HG03060 (cell line): Measurements from ENCODE around the gene GRIP1.

ENCODE experiments used
- ATAC-seq: cut with Tn5 transposase; IDR thresholded peaks from one replicate; pipeline ENCODE4 v1.9.1; 2021; ENCODE audit warnings: low read depth, moderate number of reproducible peaks; ENCODE audit not compliant: unreplicated experiment

Gene GRIP1

DNA sequence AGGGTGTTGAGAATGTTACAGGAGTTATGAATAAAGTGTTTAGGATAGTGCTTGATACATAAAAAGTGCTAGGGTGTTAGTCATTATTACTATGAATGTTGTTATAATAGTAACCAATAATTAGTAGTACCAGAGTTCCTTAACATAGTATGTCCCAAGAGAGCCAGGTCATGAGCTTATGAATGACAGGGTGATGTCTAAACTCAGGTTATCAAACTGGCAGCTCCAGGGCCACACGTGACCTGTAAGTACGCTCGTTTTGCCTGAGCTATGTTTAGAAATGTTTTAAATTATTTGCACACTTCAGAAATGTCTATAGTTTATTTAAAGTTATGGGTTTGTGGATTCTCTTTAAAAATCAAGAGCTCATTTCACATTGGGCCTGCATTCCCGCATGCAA is 14.1 kb upstream of the GRIP1 start:
- no peak for ATAC-seq

DNA sequence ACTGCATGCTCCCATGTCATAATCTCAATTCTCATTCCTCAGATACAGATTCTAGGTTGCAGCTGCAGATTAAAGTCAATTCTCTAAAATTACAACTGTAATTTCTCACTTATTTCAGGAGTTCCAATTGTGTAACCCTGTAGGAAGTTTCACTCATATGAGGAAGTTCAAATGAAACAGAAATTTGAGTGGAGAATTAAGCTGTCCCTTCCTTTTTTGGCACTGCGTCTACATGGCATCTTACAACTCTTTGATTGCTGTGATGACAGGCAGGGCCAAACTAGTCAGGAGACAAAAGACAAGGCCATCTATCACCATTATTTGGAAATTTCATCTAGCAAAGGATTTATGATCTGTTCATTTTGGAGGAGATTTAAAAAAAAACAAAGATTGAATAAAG is 13.3 kb upstream of the GRIP1 start:
- no peak for ATAC-seq

DNA sequence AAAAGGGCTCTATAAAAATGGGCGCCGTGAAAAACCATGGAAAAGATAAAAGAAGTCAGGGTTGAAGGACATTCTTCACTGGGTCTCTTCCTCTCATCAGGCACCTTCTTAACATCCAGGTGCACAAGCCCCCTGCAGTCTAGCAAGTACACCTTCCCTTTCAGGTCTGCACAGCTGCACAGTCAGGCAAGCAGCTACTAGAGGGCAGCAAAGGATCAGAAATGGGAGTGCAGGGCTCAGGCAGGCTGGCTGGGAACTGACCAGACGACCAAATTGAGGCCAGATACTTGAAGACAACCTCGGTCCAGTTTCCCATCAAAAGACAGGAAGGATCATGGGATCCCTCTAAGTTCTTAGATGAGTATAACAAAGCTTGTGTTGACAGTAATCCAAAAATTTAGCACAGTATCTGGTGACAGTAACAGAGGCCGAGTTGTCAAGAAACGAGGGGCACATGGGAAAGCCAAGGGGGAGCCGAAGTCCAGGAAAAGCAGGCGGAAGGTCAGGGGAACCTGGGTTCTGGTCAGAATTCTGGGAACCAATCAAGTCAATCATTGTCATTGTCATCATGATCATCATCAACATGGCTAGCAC is 10.1 kb upstream of the GRIP1 start:
- ATAC-seq, result no peak

DNA sequence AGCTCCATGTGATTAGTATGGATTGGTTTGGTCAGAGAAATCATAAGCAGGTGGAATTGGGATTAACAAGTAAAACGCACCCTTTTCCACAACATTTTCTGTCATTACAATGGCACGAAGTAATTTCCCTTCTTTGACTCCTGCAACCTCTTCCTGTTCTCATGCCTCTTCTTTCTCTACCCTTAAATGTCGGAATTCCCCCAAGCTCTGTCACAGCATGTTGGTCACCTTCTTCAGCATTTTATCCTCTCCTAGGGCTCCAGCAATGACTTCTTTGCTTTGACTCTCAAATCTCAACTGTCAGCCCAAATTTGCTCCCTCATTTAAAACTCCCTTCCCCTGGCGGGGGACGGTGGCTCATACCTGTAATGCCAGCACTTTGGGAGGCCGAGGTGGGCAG is 5.3 kb upstream of the GRIP1 start:
- ATAC-seq, result no peak

DNA sequence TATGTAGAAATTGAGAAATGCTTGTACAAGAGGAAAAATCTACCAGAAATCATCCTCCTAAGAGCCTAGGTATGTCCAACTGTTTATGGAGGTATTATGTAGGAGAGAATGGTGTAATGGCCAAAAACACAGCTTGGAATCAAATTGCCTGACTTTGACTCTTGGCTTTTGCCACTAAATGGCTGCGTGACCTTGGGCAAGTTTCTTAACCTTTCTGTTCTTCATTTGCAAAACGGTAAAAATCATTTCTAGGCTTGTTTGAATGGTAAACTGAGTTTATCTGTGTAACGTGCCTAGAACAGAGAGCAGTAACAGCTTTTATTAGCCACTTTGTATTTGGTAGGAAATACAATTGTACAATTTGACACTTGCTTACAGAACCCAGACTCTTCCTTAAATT is 4.9 kb upstream of the GRIP1 start:
- no peak for ATAC-seq

DNA sequence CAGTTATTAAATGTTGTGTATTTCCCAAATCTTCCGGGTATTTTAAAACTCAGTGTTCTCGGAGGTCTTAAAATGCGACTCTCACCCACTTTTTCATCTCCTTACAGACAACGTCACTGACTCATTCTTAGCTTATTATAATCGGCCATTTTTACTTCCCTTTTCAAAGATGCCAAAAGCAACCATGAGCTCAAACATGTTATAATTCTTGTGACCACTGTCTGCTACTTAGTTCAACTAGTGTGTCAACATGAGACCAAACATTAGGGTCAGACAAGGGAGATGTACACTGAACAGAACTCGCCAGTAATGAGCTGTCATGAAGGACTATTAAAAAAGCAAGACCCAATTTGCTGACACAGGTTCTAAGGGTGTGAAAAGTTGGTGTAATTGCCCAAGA is 4.2 kb upstream of the GRIP1 start:
- no peak for ATAC-seq

DNA sequence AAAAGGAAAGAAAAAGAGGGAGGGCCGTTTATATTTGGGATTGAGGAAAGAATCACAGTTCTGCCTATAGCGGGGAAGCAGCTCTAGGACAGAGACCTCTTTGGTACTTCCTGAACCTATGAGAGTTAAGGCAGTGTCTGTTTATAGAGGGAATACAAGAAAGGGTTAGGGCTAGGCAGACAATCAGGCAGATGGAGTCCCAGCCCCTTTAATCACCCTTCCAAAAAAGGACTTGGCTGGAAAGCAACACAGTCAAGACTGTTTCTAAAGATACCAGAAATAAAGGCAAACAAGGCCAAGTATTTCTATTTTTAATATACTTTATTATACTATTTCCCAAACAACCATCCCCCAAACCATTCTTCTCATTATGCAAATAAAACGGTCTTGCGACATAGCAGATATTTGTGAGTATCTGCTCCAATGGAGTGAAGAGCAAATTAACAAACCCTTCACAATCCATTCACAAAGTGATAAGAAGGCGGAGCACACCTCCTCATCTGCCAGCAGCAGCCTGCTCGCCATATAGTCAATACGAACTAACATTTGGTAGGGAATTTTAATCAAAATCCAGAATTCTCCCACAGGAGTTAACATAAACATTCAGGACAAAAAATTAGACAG is 697 bp upstream of the GRIP1 start:
- ATAC-seq, result no peak

DNA sequence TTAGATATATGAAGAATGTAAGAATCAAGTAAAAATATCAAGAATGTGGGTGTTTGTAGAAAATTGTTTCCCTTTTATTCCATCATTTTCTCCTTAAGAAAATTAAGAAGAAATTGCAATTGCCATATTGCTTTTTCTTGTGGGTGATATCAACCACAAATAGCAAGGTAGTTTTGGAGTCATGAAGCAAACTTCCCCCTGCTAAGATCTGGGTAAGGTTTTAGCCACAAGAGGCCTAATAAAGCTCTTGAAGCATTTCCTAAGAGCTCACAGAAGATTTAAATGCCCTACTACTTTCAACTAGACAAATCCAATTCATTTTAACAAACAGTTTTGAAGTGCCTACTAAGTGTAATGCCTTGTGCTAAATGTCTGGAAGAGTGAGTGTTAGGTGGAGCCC is 2.6 kb downstream of the GRIP1 start:
- no peak for ATAC-seq

DNA sequence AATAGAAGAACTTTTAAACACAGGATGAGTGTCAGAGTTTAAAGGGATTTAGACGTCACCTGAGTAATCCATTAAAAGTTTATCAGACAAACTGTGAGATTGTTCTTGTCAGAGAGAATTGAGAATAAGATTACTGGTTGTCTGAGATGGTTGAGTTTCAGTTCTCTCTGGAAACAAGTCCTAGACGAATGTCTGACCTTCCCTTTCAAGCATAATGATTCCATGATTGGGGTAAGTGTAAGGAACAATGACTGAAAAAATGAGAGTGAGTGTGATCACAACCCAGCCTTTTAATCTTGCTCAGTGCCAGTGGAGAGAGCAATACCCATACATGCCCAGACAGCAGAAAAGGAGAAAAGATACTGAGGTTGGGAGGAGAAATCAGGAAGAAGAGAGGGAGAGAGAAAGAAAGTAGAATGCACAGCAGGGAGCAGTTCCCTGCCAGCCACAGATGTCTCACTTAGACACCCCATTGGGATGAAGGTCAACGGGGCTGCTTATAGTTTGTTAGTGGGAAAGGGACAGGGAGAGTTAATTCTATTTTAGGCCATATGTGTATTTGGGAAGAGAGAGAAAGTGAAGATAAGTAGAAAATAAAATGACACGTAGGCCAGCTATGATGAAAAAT is 4.3 kb downstream of the GRIP1 start:
- ATAC-seq, result no peak

DNA sequence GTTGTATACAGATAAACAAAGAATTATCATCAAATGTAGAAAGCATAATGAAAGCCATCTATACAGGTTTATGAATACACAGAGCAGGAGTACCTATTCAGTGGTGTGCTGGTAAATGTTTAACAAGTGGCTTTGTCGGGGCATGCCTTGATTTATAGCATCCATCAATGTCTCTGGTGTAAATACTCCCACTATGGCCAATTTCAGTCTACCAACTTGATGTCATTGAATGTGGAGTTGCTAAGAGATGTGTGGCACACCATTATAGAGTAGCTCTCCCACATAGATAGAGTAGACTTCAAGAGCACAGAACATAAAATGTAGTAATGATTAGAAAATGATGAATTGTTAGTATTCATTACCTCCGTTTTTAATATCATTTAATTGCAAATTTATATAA is 9.3 kb downstream of the GRIP1 start:
- no peak for ATAC-seq

DNA sequence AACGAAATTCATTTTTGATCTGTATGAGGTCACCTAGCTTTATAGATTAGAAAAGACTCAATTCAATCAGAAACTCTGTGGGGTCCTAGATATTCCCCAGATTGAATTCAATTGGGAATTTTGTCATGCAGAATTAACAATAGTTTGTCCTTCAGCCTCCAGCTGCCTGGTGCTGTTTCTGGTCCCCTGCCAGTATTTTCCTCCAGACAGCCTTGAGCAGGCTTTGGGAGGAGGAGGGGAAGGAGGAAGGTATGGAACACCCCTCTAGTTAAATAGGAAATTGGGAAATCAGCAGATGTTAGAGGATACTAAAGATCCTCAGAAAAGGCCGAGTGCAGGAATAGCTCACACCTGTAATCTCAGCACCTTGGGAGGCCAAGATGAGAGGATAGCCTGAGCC is 10.6 kb downstream of the GRIP1 start:
- no peak for ATAC-seq

DNA sequence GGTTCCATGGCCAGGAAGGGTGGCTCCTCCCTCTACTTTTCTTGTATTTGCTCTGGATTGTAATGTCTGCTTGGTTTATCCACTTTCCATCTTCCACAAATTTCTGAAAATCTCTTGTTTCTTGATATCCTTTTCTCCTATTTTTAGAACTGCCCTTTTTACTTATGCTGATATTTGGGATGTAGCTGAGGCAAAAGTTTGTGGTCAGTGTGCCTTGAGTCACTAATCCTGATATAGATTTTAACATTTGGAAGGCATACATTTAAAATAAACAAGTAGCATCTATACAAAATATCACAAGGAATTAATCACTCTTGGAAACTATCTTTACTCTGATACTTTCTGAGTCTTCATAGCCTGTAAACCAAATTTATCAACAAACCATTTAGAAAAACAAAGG is 11.0 kb downstream of the GRIP1 start:
- ATAC-seq, result no peak

DNA sequence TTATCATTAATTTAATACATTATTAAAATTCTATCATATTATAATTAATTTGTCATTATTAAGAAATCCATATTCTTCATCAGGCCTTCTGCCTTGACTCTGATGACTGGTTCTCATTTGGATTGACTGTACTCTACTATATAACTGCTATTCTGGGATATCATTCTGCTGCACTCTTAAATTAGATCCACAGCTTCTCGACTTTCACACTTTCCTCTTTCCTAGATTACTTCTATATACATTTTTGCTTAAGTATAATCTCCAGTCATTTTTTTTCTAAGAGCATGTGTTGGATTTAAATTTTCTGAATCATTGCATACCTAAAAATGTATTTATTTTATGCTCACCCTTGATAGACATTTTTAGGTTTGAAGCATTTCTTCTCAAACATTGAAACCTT is 12.4 kb downstream of the GRIP1 start:
- no peak for ATAC-seq

DNA sequence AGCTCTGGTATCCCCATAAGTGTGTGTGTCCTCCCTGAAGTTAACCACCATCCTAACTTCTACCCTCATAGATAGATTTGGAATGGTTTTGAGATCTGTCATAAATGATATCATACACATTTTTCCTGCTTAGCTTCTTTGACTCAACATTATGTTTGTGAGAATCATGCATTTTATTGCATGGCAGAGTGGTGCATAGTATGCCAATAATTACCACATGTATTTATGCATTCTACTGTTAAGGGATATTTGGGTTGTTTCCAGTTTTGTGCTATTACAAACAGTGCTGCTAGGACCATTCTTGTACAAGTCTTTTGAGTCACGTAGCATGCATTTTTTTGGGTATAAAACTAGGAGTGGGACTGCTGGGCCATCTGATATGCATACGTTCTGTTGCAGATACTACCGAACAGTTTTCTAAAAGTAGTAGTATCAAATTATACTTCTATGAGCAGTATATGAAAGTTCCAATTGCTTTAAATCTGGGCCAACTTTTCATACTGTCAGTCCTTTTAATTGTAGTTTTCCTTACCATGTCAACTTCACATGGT is 13.4 kb downstream of the GRIP1 start:
- ATAC-seq, result no peak

DNA sequence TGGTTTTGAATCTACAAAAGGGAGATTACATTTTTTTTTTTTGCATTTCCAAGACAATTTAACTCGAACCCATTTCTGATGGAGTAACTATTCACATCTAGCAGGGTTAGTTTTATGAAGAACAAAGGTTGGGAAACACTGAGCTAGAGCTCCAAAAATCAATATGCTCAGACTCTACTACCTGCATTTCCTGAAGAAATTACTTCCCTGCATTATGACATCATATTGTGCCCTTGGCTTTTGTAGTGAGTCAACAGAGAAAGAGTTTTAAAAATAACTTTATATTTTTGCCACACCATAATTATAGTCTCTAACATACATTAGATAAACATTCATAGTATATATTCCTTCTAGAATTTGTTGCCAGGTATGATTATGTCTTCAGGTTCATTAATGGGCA is 14.8 kb downstream of the GRIP1 start:
- ATAC-seq, result no peak

DNA sequence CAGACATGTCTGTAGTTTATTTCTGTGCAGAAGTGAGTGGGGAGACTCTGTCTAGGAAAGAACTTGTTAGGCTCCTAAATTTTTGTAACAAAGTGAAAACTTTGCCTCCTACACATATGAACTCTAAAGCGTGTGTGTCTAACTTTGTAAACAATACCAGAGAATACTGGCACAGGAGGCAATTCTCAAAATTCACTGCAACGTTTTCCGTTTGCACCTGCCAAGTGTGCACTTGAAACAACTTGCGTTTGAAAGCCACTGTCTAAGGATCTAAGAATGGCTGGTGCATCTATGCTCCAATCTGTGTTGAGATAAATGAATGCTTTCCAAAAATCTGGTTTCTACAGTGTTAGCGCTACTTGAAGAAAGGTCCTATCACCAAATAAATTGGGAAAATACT is 15.3 kb downstream of the GRIP1 start:
- ATAC-seq, result no peak

DNA sequence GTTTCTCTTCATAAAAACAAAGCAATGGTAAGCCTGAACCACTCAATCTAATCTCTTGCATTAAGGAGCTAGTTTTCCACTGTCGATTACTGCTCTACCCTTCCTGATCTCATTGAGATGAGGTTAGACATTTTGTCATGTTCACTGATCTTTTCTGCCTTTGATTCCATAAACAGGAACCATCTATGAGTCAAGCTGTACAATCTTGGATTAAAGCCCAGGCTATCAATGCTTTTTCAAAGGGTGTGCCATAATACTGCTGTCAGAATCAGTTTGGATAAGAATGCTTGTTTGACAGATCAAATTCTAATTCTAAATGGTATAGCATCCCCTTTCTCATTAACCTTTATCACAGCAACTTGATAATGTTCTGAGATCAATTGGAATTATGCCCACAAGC is 16.1 kb downstream of the GRIP1 start:
- no peak for ATAC-seq

DNA sequence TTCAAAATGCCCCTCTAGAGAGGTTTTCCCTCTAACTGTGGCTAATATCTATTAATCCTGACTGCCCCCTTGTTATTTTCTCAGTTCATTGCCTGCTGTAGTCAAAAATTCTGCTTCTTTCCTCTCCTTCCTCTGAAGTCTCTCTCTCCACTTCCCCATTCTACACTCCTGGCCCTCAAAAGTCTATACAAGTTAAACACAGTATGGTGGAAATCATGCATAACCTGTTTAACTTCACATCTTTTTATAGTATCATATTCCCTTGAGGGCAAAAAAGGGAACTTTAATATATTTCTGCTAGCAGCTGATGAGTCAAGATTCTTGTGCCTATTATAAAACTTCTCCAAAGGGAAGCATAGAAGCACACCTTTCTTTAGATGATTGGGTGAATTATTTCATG is 16.7 kb downstream of the GRIP1 start:
- ATAC-seq, result no peak

DNA sequence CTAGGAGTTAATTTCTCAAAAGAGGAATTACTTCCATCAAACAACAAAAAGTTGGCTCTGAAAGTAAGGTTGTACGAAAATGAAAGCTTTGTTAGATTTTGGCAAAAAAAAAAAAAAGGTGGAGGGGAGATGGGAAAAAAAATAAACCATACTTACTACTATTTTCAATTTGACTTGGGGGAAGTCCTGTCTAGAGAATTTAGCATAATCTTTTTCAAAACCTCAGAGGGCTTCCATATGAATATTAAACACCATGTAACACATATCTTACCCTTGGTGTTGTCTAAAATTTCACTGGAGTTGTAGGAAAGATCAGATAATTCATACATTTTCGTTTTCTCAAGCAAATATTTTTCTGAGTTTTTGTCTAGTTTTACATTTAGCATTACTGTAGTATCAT is 17.5 kb downstream of the GRIP1 start:
- no peak for ATAC-seq

DNA sequence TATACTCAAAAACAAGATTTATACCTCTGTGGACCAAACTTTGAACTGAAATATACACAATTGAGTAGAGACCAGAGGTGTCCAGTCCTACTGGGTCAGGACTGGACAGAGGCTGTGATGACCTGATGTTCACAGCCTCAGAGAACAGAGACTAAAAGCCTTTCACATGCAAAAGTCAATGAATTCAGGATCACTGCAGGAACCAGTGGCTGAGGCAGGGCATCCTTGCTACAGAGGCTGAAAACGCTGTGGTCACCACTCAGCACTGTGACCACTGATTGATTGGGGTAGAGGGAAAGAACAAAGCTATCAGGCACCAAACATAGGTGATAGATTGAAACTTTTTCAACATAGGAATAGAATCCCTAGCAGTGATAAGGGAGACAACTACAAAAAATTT is 25.1 kb downstream of the GRIP1 start:
- no peak for ATAC-seq

DNA sequence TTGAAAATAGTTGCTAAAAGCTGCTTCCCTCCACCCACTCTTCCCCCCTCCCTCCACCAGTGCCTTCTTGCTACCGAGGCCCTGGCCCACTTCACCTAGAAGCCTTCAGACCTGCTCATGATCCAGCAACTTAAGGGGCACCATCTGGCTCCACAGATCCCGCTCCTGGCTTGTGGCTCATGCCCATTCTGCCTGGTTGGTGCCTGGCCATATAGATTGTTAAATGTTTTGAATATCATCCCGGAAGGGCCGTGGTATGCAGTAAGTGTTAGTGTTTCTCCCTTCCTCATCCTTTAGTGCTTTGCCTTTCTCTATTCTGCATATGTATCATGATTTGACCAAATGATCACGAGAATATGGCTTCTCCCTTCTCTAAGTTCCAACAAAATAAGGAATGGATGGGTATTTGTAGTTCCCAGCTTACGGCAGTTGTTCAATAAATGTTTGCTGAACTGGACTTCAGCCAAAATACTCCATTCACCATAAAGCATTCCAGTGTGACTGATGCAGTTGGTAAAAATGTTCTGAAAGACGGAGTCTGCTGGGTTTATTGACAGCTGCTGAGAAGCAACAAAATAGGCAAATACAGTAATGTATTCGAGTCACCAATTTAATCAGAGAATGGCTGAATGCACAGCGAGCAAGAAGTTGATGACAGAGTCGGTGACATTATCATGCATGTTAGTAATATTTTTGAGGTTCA is 30.7 kb downstream of the GRIP1 start:
- no peak for ATAC-seq
